Fibroblast of skin of left biceps (primary cell): Measurements from ENCODE around the gene BCL11A.

Source experiments
- DNase-seq, 2 experiments: peaks; one replicate each; pipeline ENCODE4 v3.0.0-alpha.2; 2013; ENCODE audit warnings: low read depth in 2 of 2

BCL11A gene

DNA sequence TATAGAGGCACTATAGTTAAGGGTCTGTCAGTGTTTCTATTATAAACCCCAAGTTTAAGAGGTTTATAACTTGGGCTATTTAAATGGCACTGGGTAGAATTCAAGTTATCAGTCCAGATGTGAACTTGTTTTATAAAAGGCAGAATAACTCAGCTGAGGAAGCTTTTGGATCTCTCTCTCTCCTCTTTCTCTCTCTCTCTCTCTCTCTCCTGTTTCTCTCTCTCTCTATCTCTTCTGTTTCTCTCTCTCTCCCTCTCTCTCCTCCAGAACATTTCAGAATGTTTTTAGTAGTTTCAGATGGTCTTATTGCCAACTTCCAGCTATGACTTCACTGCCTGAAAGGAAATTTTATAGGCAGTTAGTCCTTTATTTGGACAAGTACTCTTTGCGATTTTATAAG lies 6.4 kb upstream of the BCL11A start:
- DNase-seq, result no peak

DNA sequence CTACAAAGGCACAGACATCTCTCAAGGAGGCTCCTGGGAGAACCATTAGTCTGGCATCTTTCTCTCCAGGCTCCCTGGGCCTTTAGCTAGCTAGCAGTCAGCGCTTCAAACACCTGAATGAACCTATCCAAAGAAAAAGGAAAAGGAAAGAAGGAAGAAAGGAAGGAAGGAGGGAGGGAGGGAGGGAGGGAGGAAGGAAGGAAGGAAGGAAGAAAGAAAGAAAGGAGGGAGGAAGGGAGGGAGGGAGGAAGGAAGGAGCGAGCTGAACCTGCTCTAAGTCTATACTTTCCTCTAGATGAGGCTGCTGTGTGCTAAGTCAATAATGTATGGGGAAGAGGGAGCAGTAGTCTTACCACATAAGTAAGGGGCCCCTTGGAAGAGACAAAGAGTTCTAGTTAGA lies 5.1 kb upstream of the BCL11A start:
- DNase-seq, result no peak

DNA sequence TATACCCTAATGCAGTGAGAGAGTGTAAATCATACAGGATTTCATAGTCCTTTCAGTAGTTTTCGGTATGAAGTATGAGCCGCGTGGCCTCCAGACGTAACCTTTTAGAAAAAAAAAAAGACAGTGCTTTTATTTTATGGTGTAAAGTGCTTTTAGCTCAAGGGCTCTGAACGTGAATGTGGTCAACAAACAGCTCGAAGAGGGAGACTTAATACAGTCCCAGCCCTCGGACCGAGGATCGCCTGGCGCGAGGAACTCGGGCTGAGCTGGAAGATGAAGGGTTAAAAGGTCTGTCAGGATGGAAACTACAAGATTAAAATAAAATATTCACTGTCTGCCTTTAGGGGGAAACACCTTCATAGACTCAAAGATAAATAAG lies 4.0 kb upstream of the BCL11A start:
- no peak for DNase-seq

DNA sequence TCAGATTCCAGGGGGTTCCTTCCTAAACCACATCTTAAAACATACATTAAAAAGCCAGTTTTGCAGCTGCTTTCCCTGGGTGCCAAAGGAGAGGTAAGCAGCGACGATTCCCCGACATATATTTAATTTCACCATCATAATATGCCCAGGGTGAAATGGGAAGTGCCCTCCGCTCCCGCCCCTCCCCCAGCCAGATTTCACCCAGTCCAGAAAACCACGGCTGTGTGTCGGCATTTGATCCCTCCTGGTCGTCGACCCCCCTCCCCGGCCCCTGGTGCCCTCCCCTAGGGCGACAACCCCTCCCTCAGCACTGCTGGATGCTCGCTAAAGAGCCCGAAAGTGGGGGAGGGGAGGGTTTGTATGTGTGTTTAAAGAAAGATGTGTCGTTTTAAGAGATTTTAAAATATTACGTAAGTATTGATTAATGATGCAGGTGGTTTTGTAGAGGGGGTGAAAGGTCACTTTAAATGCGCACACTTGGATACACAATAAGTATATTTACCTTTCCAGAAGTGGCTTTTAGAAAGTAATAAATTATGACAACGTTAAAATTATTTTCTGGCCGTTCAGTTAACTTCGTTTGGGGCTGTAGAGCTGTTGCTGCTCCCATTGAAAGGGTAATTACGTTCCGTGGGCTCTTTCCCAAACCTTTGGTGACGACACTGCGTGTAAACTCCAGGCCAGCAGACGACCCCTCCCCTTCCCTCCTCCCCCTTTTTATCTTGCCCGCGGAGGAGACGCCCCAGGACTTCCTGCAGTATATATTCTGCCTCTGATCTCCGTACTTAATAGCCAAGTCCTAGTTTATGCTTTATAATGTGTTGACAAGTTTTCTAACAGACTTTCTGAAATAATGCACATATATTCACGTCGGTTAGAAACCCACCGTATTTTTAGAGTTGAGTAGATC lies 3.4 kb upstream of the BCL11A start:
- no peak for DNase-seq

DNA sequence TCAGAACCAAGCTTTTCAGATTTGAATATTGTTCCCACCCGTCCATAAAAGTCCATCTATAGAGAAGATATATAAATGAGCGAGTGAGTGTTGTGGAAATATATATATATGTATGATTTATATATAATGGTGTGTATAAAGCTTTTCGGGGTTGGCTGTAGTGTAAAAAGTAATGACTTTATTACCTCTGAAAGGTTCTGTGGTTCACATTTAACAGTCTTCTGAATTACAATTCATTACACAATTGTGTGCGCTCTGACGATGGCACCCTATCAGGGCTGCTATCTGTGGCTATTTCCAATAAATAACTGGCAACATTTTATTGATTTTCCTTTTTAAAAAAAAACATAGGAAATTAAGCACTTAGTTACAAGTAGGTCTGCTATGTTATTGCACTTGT lies 2.7 kb upstream of the BCL11A start:
- DNase-seq, result no peak

DNA sequence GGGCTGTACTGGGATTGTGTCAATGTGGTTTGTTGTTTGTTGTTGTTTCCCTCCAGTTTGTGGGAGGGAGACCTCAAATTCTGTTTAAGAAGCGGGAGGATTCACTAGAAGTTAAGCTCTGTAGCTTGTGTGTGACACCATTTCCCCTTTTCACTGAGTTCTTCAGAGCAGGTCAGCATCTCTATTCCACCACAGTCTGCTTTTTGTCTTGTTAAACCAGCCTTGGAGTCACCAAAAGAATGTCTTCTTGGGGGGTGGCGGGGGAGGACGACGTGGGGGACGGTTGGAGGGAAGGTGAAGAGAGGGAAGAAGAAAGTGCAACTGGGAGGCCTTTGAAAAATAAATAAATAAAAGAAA lies 2.3 kb upstream of the BCL11A start:
- DNase-seq, result no peak

DNA sequence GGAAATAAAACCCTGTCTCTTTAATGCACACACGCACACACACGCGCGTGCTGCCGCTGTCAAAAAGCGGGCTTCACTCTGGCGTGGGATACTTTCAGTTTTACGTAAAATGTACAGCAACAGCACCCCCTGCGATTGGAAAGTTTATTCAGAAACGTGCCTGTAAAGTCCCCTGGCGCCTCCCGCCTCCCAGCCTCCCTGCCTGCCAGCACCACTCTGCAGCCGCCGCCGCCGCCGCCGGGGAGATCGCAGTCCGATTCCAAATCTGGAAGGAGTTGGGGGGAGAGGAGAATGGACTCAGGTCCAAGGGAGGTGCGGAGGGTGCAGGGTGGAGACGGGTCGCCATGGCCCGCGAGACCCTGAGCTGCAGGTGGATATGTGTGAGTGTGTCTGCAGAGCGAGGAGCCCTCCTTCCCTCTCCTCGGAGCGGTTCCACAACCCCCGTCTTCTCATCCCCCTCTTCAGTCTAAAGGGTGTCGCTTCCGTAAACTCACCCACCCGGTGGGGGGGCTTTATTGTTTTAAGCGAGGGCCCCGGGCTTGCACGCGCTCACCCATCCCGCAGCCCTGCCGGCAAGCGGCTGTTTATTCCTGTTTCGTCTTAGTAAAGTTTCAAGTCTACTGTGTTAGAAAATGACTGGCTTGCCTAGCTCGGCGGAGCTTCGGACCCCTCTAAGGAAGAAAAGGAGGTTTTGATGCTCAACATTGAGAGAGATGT lies 1.8 kb upstream of the BCL11A start:
- DNase-seq, result peak in 1 of 2 experiments; percentile 56

DNA sequence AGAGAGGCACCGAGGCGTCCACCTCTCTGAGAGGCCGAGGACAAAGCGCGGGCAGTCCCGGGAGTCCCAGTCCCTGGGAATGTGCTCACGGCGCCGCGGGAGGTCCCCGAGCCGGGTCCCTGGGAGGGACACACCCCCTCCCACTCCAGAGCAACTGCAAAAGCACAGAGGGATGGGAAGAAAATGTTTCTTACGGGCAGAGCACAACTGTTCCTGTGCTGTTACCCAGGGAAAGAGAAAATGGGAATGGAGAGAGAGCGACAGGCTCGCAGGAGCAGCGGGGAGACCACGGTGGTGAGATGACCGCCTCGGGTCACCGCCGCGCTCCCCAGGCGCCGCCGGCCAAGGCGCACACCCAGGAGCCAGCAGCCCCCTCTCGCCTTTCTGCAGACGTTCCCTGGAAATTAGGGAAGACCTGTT lies 1.2 kb upstream of the BCL11A start:
- no peak for DNase-seq

DNA sequence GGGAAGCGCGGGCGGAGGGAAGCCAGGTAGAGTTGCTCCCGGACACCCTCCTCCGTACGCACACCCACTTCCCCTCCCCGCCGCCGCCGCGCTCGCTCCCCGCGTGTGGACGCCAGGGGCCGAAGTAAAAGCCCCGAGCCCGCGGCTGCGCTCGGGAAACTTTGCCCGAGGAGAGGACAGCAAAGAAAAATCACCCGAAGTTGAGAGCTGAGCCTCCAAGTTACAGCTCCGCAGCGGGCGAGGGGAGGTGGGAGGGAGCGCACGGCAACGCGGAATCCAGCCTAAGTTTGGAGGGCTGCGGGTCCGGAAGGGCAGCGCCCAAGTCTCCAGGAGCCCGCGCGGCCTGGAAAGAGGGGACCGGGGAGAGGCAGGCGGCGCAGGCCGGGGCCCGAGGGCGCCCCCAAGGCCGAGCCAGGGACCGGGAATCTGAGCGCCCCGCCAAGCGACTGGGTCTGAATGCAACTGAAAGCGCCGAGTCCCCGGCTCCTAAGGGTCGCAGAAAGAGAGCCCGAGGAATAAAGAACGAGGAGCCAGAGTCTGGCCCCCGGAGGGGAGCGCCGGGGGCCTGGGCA lies 706 bp upstream of the BCL11A start:
- no peak for DNase-seq

DNA sequence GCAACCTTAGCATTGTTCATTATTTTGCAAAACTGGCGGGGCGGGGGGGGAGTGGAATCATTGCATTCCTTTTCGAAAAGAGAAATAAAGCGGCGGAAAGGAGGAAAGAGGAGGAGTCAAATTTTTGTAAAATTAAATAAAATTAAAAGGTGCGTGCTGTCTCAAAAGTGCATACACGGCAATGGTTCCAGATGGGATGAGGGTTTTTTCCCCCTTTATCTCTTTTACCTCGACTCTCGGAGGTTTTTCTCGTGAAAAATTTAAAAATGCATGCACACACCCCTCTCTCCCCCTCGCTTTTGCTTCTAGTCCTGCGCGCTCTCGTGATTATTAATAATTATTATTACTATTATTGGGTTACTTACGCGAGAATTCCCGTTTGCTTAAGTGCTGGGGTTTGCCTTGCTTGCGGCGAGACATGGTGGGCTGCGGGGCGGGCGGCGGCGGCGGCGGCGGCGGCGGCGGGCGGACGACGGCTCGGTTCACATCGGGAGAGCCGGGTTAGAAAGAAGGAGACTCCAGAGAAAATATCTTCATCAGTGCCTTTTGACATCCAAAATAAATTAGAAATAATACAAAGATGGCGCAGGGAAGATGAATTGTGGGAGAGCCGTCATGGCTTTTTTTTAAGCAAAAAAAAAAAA lies 481 bp downstream of the BCL11A start:
- DNase-seq, result no peak

DNA sequence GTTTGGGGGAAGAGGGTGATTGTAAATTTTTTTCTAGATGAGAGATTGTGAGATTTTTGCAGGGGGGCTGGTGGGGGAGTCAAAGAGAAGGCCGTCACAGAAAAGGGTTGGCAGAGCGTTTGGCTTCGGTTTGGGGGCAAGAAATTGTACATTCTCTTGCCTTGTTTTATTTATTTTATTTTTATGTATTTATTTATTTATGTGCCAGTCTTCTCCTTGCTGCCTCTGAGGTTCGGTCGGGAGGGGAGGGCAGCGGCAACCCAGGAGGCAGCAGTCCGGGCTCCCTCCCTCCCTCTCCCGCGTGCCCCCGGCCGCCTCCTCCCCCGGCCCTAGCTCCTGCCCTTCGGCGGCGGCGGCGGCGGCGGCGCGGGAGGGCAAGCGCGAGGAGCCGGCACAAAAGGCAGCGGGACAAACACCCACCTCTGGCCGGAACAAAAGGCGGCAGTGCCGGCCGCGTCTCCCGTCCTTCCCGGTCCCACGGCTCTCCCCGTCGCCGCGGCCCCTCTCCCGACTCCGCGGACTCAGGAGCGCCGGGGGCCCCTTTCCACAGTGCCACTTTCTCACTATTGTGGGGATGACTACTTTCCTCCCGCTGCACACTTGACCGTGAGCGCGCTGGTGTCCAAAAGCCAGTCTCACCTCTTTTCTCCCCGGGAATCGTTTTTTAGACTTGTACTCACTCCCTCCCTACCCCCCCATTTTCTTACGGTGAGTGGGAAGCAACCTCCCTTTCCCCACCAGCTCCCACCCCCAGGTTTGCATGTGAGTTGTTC lies 1.2 kb downstream of the BCL11A start:
- no peak for DNase-seq

DNA sequence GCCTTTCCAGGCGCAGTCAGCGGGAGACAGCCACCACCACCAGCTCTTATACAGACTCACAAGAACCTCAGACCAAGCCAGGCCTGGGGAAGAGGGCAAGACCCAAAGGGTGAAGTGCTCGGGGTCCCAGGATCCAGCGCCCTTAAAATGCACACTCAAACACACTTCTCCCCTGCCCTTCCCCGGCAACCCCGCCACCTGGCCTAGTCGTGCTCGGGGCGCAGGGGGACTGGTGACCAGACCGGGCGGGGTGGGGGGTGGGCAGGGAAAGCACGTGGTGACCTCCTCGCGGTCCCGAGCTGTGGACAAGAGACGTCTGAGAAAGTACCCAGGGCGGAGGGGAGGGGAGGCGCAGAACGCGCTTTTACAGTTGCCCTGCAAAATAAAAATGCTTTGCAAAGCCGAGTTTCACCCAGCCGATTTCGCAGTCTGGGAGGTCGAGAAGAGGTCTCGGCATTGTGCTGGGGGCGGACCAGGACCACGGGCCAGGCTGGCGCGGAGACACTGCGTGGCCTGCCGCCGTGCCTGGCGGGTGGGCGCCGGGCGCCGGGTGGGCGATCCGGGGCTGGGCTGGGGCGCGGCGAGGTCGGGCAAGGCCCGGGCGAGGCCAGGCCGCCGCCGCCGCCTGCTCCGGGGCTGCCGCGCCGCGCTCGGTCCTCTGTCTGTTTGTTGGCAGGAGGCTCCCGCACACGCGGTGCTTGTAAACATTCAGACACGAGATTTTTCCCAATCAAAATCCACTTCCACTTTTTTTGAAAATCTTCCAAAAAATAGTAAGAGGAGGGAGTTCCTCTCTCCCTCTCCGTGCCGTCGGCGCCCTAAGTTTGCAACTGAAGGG lies 2.0 kb downstream of the BCL11A start:
- DNase-seq, result no peak

DNA sequence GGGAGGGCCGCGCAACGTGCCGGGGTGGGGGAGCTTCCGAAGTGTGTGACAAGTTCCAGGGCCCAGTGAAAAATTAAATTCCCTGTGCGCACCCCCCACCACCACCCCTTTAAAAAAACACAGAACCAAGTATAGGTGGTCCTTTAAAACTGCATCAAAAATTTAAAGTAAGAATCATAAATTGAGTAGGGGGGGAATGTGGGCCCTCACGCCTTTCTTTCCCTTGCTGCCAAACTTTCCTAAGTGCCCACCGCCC lies 2.5 kb downstream of the BCL11A start:
- no peak for DNase-seq

DNA sequence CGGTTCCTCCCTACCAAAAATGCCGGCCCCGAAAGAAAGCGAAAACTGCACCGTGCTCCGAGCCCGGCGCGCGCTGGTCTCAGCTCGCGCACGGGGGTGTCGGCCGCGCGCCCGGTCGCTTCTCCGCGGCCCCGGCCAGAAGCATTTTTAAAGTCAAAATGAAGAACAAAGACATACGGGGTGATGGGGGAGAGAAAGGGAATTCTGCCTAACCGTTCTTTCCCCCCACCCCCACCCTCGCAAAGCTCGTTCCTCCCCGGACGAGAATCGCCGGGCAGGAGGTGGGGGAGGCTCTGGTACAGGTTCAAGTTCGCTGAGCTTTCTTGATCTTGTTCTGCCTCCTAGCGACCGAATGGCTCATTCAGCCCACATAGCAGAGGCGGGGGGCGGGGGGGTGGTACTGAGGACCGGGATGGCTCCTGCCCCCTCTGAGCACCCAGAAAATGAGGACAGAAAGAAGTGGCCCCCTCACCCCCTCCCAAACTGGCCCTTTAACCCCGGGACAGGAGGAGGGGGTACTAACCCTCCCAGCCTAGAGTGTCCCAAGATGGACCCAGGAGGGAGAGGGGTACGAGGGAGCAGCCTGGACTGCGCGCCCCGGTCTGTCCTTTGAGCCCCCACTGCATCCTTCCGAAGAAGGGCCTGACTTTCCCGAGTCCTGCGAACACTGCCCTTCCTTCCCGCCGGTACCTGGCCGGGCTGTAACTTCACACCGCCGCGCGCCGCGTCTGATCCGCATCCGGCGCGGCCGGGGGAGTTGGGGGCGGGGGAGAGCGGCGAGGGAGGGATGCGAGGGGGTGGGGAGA lies 3.1 kb downstream of the BCL11A start:
- DNase-seq, result peak; percentile 79 to 88

DNA sequence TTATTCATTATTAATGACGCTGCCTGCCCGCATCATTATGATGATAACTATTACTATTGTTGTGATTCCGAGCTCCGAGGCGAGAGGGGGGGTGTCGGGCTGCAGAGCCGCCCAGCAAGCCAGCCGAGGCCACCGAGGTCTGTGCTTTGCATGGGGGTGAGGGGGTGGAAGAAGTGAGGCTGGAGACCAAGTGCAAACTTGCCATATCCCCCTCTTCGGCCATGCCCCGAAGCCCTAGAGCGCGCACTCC lies 3.6 kb downstream of the BCL11A start:
- DNase-seq, result no peak

DNA sequence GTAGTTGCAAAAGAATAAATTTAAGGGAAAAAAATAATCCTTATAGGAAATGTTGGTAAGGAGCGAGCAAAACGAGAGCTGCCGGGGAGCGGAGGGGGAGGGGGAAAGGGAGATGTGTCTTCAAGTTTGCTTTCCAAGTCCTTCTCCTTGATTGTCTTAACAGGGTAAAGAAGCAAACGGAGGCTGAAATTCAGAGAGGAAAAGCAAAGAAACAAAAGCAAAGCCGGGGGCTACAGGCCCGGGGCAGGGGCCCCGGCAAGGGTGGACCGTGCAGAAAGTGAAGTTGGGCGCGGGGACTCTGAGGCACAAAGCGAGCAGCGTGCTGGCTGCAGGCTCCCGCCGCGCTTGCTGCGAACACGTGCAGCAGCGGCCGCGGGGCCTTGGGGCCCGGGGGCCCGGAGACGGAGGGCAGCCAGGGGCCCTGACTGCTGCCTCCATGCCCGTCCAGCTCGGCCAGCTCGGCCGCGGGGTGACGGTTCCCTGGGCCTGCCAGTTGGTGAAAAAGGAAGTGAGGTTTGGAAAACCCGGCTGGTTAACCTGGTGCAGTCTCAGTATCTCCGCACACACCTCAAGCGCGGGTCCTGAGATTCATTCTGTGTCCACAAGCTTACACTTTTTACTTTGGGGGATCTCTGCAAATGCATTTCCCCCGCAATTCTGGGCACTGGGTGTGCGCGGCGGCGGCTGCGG lies 4.1 kb downstream of the BCL11A start:
- no peak for DNase-seq

DNA sequence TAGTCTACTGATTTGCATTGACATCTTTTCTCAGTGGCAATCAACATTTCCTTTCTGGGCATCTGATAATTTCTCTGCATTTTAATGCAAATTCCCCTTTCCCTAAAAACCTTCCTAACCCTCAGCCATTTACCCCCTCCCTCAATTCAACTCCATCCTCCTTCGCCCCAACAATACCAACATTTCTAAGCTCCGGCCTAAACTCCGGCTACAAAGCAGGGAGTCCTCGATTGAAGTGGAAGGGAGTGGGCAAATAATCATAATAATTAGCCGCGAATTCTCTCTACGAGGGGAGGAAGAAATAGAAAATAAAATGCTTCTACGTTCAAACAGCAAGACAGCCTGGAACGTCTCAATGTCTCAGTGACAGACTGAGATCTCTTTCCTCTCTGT lies 4.6 kb downstream of the BCL11A start:
- DNase-seq, result no peak

DNA sequence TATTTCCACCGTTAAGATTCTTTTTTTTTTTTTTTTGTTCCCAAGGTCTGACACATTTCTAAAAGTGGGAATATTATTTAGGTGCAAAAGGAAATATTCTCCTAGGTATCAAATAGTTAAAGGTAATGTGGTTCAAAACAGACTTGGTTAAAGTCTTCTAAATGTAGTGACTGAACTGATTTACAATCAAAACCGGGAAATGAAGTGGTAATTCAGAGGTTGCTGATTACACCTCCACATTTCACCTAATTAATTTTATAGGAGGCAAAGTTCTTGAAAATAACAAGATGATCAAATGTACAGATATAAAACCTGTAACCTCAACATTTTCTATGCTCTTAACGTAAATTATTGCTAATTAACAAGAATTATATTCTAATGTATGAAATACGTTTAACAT lies 5.1 kb downstream of the BCL11A start:
- DNase-seq, result no peak

DNA sequence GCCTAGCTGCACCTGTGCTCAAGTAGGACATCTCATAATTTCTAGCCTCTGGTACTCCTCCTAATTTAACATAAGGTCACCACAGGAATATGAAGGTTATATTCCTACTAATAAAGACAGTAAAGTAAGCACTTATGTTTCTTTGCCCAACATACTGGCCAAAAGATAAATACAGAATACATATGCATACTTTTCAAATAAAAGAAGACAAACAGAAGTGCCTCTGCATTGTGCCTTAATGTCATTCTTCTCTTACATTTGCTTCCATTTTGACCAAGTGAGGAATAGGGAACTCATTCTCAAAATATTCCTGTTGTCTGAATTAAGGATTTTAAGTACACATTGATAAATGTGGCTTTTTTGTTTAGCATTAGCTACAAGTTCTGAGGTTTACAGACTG lies 5.6 kb downstream of the BCL11A start:
- no peak for DNase-seq
